ENCODE data around the gene MCRS1.

Gene MCRS1

GRCh38 chr12:49518914-49519573 is 48.9 kb downstream of the MCRS1 start (continued):
- no peak for TF ChIP-seq AEBP2 (tag by site-specific recombination; IDR thresholded peaks at IDR 0.05; ENCODE audit: borderline replicate concordance)
- TF ChIP-seq ZNF10 (tag by site-specific recombination; IDR thresholded peaks at IDR 0.05), result no peak
- TF ChIP-seq ZNF513 (tag by site-specific recombination; IDR thresholded peaks at IDR 0.05), result no peak
- TF ChIP-seq HOXC10 (CRISPR knock-in tag; IDR thresholded peaks at IDR 0.05), result no peak
- TF ChIP-seq BCL11B (tag by site-specific recombination; IDR thresholded peaks at IDR 0.05; ENCODE audit: low read depth), result no peak
- TF ChIP-seq ZNF585B (tag by site-specific recombination; IDR thresholded peaks at IDR 0.05), result no peak
- TF ChIP-seq ZNF148 (tag by site-specific recombination; IDR thresholded peaks at IDR 0.05; ENCODE audit: borderline replicate concordance), result no peak
- no peak for TF ChIP-seq BCL11A (tag by site-specific recombination; IDR thresholded peaks at IDR 0.05; ENCODE audit: low read depth)
- no peak for TF ChIP-seq ZNF398 (tag by site-specific recombination; IDR thresholded peaks at IDR 0.05)
- TF ChIP-seq ZNF292 (tag by site-specific recombination; IDR thresholded peaks at IDR 0.05; ENCODE audit: borderline replicate concordance, low read depth), result no peak
- TF ChIP-seq PRDM1 (tag by site-specific recombination; IDR thresholded peaks at IDR 0.05), result peak; percentile 71
- TF ChIP-seq ZNF843 (tag by site-specific recombination; IDR thresholded peaks at IDR 0.05), result no peak
- TF ChIP-seq ZNF629 (tag by site-specific recombination; IDR thresholded peaks at IDR 0.05), result no peak
- TF ChIP-seq SP7 (tag by site-specific recombination; IDR thresholded peaks at IDR 0.05), result 0 out of 2 replicates have a peak, but pooled peaks have one; percentile 20
- TF ChIP-seq ZNF366 (tag by site-specific recombination; conservative IDR thresholded peaks at IDR 0.05), result 0 out of 2 replicates have a peak, but pooled peaks have one; percentile 24
- TF ChIP-seq ZNF660 (tag by site-specific recombination; IDR thresholded peaks at IDR 0.05), result 0 out of 2 replicates have a peak, but pooled peaks have one; percentile 21
- no peak for TF ChIP-seq ZNF561 (tag by site-specific recombination; IDR thresholded peaks at IDR 0.05; ENCODE audit: borderline replicate concordance)
- TF ChIP-seq ZNF175 (tag by site-specific recombination; IDR thresholded peaks at IDR 0.05), result no peak
- no peak for TF ChIP-seq ZBTB11 (tag by site-specific recombination; conservative IDR thresholded peaks at IDR 0.05; ENCODE audit: low read depth)
- no peak for TF ChIP-seq OVOL3 (tag by site-specific recombination; IDR thresholded peaks at IDR 0.05)
- TF ChIP-seq ZNF777 (tag by site-specific recombination; IDR thresholded peaks at IDR 0.05; ENCODE audit: borderline replicate concordance), result no peak
- no peak for TF ChIP-seq REST (tag by site-specific recombination; IDR thresholded peaks at IDR 0.05)
- no peak for TF ChIP-seq ELK4 (IDR thresholded peaks at IDR 0.05; ENCODE audit: borderline replicate concordance, low read depth, low read length)
